Activated naive CD8-positive, alpha-beta T cell treated with anti-CD3 and anti-CD28 coated beads, Interleukin-2, amount 10 ng/mL, durations not matched to agents 7 days and 5 days (primary cell): Measurements from ENCODE around the gene CUX1. TPM values are rescaled to one million over a fixed set of nuclear protein-coding genes. Genes with fewer than 3 reads are reported as not detected.

Experiments
- ATAC-seq: fragments of 150-1000 bp; cut with Tn5 transposase; one replicate; pipeline ENCODE4 v1.10.0; 2021; ENCODE audit warnings: low read depth, moderate library complexity
- POLR2A ChIA-PET: fragments of 350-600 bp; sonication (Branson Sonifier 250); formaldehyde crosslinking; loops from one replicate; lab custom pipeline; 2021; ENCODE audit warnings: antibody characterized with exemption; lab: Charles Lee
- DNase-seq: peaks from one replicate; pipeline ENCODE4 v3.0.0; 2021
- H3K27ac Mint-ChIP-seq: one replicate; pipeline ENCODE4 v1.8.0; 2022; ENCODE audit warnings: mild to moderate bottlenecking, mixed read lengths
- H3K27me3 Mint-ChIP-seq: one replicate; pipeline ENCODE4 v1.8.0; 2022; ENCODE audit warnings: mild to moderate bottlenecking, moderate library complexity, mixed read lengths
- H3K36me3 Mint-ChIP-seq: one replicate; pipeline ENCODE4 v1.8.0; 2021; ENCODE audit warnings: mild to moderate bottlenecking, mixed read lengths
- H3K4me1 Mint-ChIP-seq: one replicate; pipeline ENCODE4 v1.8.0; 2021; ENCODE audit warnings: mixed read lengths
- H3K4me3 Mint-ChIP-seq: one replicate; pipeline ENCODE4 v1.8.0; 2022; ENCODE audit warnings: mild to moderate bottlenecking, moderate library complexity, mixed read lengths
- H3K9me3 Mint-ChIP-seq: one replicate; pipeline ENCODE4 v1.8.0; 2021; ENCODE audit warnings: mixed read lengths
- total RNA-seq, 2 experiments: library from RNA; stranded (reverse); gene quantifications; one replicate each; pipeline ENCODE4 v1.2.3, GENCODE V29; 2021

The CUX1 gene
- total RNA-seq, 2 experiments from 2014 or later, result 35.7 to 37.6 TPM

DNA sequence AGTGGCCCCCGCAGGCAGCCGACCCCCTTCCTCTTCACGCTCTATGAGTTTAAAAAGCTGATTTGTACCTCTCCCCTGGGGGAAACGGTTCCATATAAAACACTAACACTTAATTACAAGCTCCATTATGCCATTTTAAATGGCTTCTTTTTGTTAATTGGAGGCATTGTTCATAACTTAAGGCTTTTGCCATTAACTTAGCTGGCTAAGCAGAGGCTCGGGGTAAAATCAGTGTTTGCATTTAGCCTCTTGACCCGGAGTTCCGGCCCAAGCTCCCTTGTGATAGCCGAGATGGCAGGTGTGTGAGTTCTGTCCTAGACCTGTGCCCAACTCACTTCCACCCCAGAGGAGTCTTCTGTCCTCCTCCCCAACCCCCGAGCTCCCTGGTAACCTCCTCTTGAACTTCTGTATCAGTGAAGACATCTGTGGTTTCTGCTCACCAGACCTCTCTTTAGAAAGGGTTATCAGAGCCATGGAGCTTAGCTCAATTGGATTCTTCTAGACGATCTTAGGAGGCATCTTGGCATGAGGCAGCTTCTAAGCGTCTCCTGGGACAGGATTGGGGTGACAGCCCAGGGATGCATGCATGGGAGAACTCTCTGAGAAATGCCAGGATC is 435.0 kb downstream of the CUX1 start:
- no peak overlapping the region for H3K27ac Mint-ChIP-seq

DNA sequence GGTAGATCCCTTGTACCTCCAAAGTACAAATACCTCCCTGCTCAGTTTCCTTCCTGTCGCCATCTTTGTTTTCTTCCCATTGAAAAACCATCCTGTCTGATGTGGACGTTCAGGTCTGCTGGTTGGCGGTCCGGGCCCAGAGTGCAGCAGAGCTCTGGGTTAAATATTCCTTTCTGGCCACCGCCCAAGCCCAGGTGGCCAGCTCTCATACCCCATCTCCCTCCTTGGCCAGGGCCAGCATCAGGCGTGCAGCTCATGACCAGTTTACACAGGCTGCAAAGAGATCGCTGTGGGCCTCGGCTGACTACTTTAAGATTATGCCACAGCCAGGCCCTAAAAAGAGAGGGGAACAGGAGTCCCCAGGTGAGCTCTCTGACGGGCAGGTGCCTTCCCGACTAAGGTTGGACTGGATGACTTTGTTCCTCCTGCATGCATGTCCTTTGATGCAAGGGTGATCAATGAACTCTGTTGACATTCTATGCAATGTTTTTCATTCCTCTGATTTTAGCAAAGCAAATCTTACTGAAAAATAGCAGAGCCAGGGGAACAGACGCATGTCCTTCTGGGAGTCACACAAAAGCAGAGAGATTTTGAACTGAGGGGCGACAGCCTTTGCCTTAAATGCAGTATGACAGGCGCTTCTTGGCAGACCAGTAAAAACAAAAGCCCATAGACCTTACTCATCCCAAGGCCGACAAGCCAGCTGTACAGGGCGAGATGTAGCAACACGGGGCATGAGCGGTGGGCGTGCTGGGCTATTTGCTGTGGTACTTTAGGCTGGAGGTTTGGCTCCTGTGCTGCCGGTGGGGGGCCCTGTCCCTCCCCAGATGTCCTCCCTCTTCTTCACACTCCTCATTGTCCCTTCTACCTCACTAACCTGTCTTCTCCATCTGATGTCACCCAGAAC is 435.9 kb downstream of the CUX1 start:
- POLR2A ChIA-PET, result no interaction called here
- H3K36me3 Mint-ChIP-seq, result no peaks in the 10 kb centered on the region

More for the DNA sequence above, 435.0 kb downstream of the CUX1 start:
- no peaks in the 10 kb centered on the region for H3K4me1 Mint-ChIP-seq
- POLR2A ChIA-PET, result no interaction called here
- H3K27me3 Mint-ChIP-seq, result no peaks in the 10 kb centered on the region
- no peak overlapping the region for H3K4me3 Mint-ChIP-seq
- no peaks in the 10 kb centered on the region for H3K9me3 Mint-ChIP-seq
- no peaks in the 10 kb centered on the region for H3K36me3 Mint-ChIP-seq
- ATAC-seq, result no peak
- DNase-seq, result no peak

GRCh38 chr7:102253973-102254370 is 436.5 kb downstream of the CUX1 start:
- no peaks in the 10 kb centered on the region for H3K9me3 Mint-ChIP-seq
- H3K27ac Mint-ChIP-seq, result no peak overlapping the region
- DNase-seq, result no peak
- no peaks in the 10 kb centered on the region for H3K4me1 Mint-ChIP-seq
- H3K4me3 Mint-ChIP-seq, result no peak overlapping the region
- POLR2A ChIA-PET, result no interaction called here
- H3K36me3 Mint-ChIP-seq, result no peaks in the 10 kb centered on the region
- H3K27me3 Mint-ChIP-seq, result no peaks in the 10 kb centered on the region
- no peak for ATAC-seq

More for the DNA sequence above, 435.9 kb downstream of the CUX1 start:
- ATAC-seq (no peak), DNase-seq (no peak)
- H3K27ac Mint-ChIP-seq, result no peak overlapping the region
- H3K27me3 Mint-ChIP-seq, result no peaks in the 10 kb centered on the region
- no peaks in the 10 kb centered on the region for H3K4me1 Mint-ChIP-seq
- H3K4me3 Mint-ChIP-seq, result no peak overlapping the region
- no peaks in the 10 kb centered on the region for H3K9me3 Mint-ChIP-seq

DNA sequence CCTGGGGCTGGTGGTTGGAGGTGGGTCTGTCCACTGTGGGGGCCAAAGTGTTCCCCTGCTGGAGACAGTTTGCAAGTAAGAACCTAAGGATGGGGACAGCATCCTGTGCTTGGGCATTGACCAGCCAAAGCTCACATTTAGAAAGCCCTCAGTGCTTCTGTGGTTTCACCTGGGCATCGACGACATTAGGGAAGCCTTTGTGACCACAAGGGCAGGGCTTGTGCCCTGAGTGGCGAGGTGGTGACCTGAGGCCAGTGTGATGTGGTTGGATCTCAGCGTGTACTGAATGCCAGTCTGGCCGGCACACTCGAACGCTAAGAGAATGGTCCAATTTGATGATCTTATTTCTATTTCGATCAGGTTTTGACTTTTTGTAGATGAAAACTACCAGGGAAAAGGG is 437.1 kb downstream of the CUX1 start:
- Mint-ChIP-seq H3K4me3 (no peak overlapping the region), H3K27me3 (no peaks in the 10 kb centered on the region), H3K4me1 (no peaks in the 10 kb centered on the region), H3K9me3 (no peaks in the 10 kb centered on the region), H3K36me3 (no peaks in the 10 kb centered on the region), H3K27ac (no peak overlapping the region)
- no peak for ATAC-seq
- POLR2A ChIA-PET, result no interaction called here
- DNase-seq, result no peak

- Mint-ChIP-seq H3K9me3 (no peaks in the 10 kb centered on the region), H3K4me3 (no peak overlapping the region), H3K27me3 (no peaks in the 10 kb centered on the region), H3K4me1 (no peaks in the 10 kb centered on the region), H3K36me3 (no peaks in the 10 kb centered on the region), H3K27ac (no peak overlapping the region)
- ATAC-seq (no peak), DNase-seq (no peak)
- POLR2A ChIA-PET, result no interaction called here
Measured at GRCh38 chr7:102255501-102255900, 438.1 kb downstream of the CUX1 start.

- POLR2A ChIA-PET, result no interaction called here
- no peaks in the 10 kb centered on the region for H3K27me3 Mint-ChIP-seq
- no peaks in the 10 kb centered on the region for H3K36me3 Mint-ChIP-seq
- no peaks in the 10 kb centered on the region for H3K9me3 Mint-ChIP-seq
- no peak overlapping the region for H3K4me3 Mint-ChIP-seq
- DNase-seq (no peak), ATAC-seq (no peak)
- no peak overlapping the region for H3K27ac Mint-ChIP-seq
- H3K4me1 Mint-ChIP-seq, result no peaks in the 10 kb centered on the region
Measured at GRCh38 chr7:102255916-102256315, 438.5 kb downstream of the CUX1 start.

GRCh38 chr7:102258073-102258748 is 440.8 kb downstream of the CUX1 start:
- no peak for DNase-seq
- POLR2A ChIA-PET, result no interaction called here
- no peak for ATAC-seq
- H3K4me3 Mint-ChIP-seq, result no peak overlapping the region
- H3K27me3 Mint-ChIP-seq, result no peaks in the 10 kb centered on the region
- H3K36me3 Mint-ChIP-seq, result no peaks in the 10 kb centered on the region
- no peaks in the 10 kb centered on the region for H3K9me3 Mint-ChIP-seq
- no peaks in the 10 kb centered on the region for H3K4me1 Mint-ChIP-seq
- H3K27ac Mint-ChIP-seq, result no peak overlapping the region

- H3K36me3 Mint-ChIP-seq, result no peaks in the 10 kb centered on the region
- no peaks in the 10 kb centered on the region for H3K27me3 Mint-ChIP-seq
- POLR2A ChIA-PET, result no interaction called here
- no peaks in the 10 kb centered on the region for H3K9me3 Mint-ChIP-seq
- DNase-seq, result no peak
- no peak for ATAC-seq
- no peaks in the 10 kb centered on the region for H3K4me1 Mint-ChIP-seq
- no peak overlapping the region for H3K4me3 Mint-ChIP-seq
- no peak overlapping the region for H3K27ac Mint-ChIP-seq
Measured at GRCh38 chr7:102258749-102259107, 441.3 kb downstream of the CUX1 start.

DNA sequence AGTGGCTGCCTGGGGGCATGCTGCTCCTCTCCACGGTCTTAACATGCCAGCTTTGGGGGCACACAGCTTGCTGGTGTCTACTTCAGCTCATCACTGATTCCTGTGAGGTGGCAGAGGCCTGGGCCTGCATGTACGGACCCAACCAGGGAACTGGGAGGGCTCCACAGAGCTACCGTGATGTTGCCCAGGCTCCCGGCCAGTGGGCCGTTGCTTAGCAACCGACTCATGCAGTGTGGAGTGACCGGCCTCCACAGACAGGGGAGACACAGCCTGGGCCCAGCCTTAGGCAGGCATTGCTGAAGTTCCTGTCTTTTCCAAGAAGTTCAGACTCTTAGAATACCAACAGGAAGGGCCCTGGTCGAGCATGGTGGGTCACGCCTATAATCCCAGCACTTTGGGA is 443.4 kb downstream of the CUX1 start:
- H3K27me3 Mint-ChIP-seq, result no peaks in the 10 kb centered on the region
- no peak overlapping the region for H3K27ac Mint-ChIP-seq
- H3K9me3 Mint-ChIP-seq, result no peaks in the 10 kb centered on the region
- no peaks in the 10 kb centered on the region for H3K4me1 Mint-ChIP-seq
- ATAC-seq, result no peak
- no peak for DNase-seq
- POLR2A ChIA-PET, result no interaction called here
- no peaks in the 10 kb centered on the region for H3K36me3 Mint-ChIP-seq
- H3K4me3 Mint-ChIP-seq, result no peak overlapping the region

DNA sequence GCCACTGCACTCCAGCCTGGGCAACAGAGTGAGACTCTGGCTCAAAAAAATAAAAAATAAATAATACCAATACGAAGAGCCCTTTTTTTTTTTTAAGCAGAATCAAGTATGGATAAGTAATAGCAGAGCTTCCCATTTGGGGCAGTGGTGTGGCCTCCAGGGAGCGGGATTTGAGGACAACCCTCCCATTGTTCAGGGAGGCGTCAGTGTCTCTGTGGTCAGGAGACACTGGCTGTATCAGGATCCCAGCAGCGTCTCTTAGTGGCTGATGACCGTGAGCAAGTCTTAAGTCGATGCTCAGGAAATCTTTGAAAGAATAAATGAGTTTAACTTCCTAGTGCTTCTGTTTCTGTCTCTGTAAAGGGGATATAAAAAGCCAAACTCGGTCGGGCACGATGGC is 444.0 kb downstream of the CUX1 start:
- Mint-ChIP-seq H3K4me1 (no peaks in the 10 kb centered on the region), H3K36me3 (no peaks in the 10 kb centered on the region), H3K27me3 (no peaks in the 10 kb centered on the region), H3K9me3 (no peaks in the 10 kb centered on the region), H3K4me3 (no peak overlapping the region), H3K27ac (no peak overlapping the region)
- DNase-seq (no peak), ATAC-seq (no peak)
- POLR2A ChIA-PET, result no interaction called here

DNA sequence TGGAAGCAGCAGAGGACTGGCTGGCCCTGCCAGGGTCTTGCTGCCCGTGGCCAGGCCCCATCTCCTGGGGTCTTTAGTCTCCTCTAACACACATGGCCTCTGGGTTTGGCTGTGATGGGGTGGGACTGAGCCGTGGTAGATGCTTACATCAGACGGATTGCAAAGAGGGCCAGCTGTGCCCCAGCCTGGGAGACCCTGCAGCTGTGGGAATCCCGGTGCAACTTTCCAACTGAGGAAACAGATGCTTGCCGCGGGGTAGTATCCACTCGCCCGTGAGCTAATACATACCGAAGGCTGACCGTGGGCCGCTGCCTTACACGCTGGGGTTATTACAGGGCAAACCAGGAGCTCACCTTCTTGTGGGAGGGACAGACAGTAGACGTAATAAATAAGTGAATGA is 445.1 kb downstream of the CUX1 start:
- Mint-ChIP-seq H3K4me1 (no peaks in the 10 kb centered on the region), H3K36me3 (no peaks in the 10 kb centered on the region), H3K9me3 (no peaks in the 10 kb centered on the region), H3K4me3 (no peak overlapping the region), H3K27me3 (no peaks in the 10 kb centered on the region), H3K27ac (no peak overlapping the region)
- no peak for ATAC-seq
- DNase-seq, result no peak
- POLR2A ChIA-PET, result no interaction called here

- H3K27me3 Mint-ChIP-seq, result no peaks in the 10 kb centered on the region
- H3K9me3 Mint-ChIP-seq, result no peaks in the 10 kb centered on the region
- H3K27ac Mint-ChIP-seq, result no peak overlapping the region
- POLR2A ChIA-PET, result no interaction called here
- DNase-seq (no peak), ATAC-seq (no peak)
- H3K4me1 Mint-ChIP-seq, result no peaks in the 10 kb centered on the region
- H3K36me3 Mint-ChIP-seq, result no peaks in the 10 kb centered on the region
- no peak overlapping the region for H3K4me3 Mint-ChIP-seq
Measured at GRCh38 chr7:102264367-102264891, 447.0 kb downstream of the CUX1 start.

- Mint-ChIP-seq H3K27me3 (no peaks in the 10 kb centered on the region), H3K36me3 (no peaks in the 10 kb centered on the region), H3K4me1 (no peaks in the 10 kb centered on the region), H3K27ac (no peak overlapping the region), H3K4me3 (no peak overlapping the region), H3K9me3 (no peaks in the 10 kb centered on the region)
- DNase-seq (no peak), ATAC-seq (no peak)
- POLR2A ChIA-PET, result no interaction called here
Measured at GRCh38 chr7:102266541-102266940, 449.1 kb downstream of the CUX1 start.
